Common myeloid progenitor, CD34-positive (primary cell): ENCODE measurements around the gene DMWD.
"Not testable (repeated sequence)": the region's sequence is repeated elsewhere in the genome, so short reads cannot be mapped to it uniquely, and the experiment has no call there.

Source experiments
- CTCF ChIA-PET: fragments of 350-600 bp; sonication (Branson Sonifier 250); formaldehyde crosslinking; loops from one replicate; lab custom pipeline; 2021; ENCODE audit warnings: antibody characterized with exemption; lab: Charles Lee
- POLR2A ChIA-PET: fragments of 350-600 bp; sonication (Branson Sonifier 250); formaldehyde crosslinking; loops from one replicate; lab custom pipeline; 2021; ENCODE audit warnings: antibody characterized with exemption; lab: Charles Lee
- DNase-seq, 3 donors: peaks; one replicate each; pipeline versions ENCODE4 v3.0.0 to v3.0.0-alpha.2; 2013
- H3K27ac ChIP-seq, 2 experiments: 1 replicate in 1 of 2; 2 replicates in 1 of 2; pipeline ENCODE4 v1.7.0; 2013; ENCODE audit warnings: inconsistent platforms in 2 of 2, low read length in 2 of 2, mild to moderate bottlenecking in 2 of 2, low read depth in 1 of 2, moderate library complexity in 1 of 2; ENCODE audit not compliant: severe bottlenecking in 2 of 2, insufficient read depth in 1 of 2, poor library complexity in 1 of 2
- H3K27me3 ChIP-seq, 5 experiments: replicated peaks in 2 of 5; 1 replicate in 3 of 5; 2 replicates in 2 of 5; pipeline versions ENCODE4 v1.6.1 to v1.7.0; 2013; ENCODE audit warnings: low read length in 4 of 5, mild to moderate bottlenecking in 2 of 5, moderate library complexity in 2 of 5, inconsistent platforms in 1 of 5; ENCODE audit not compliant: insufficient read depth in 5 of 5, control insufficient read depth in 4 of 5
- H3K36me3 ChIP-seq, 4 experiments: 1 replicate in 2 of 4; 2 replicates in 2 of 4; pipeline versions ENCODE4 v1.6.1 to v1.7.0; 2013; ENCODE audit warnings: low read length in 3 of 4, control low read depth in 1 of 4, mild to moderate bottlenecking in 1 of 4; ENCODE audit not compliant: control insufficient read depth in 4 of 4, insufficient read depth in 4 of 4
- H3K4me1 ChIP-seq, 4 experiments: 1 replicate in 3 of 4; 2 replicates in 1 of 4; pipeline versions ENCODE4 v1.6.1 to v1.7.1; 2013; ENCODE audit warnings: low read length in 3 of 4, mild to moderate bottlenecking in 3 of 4, control low read depth in 1 of 4, inconsistent platforms in 1 of 4, moderate library complexity in 1 of 4; ENCODE audit not compliant: control insufficient read depth in 4 of 4, insufficient read depth in 4 of 4; ENCODE audit errors: control extremely low read depth in 1 of 4
- H3K4me3 ChIP-seq, 7 experiments: 1 replicate in 4 of 7; 2 replicates in 3 of 7; pipeline versions ENCODE4 v1.5.1 to v1.7.0; 2013; ENCODE audit warnings: mild to moderate bottlenecking in 7 of 7, low read length in 6 of 7, moderate library complexity in 6 of 7, inconsistent platforms in 2 of 7, low read depth in 2 of 7, control low read depth in 1 of 7; ENCODE audit not compliant: insufficient read depth in 4 of 7, control insufficient read depth in 1 of 7; ENCODE audit errors: extremely low read depth in 1 of 7
- H3K9me3 ChIP-seq, 5 experiments: 1 replicate in 4 of 5; 2 replicates in 1 of 5; pipeline versions ENCODE4 v1.6.1 to v1.7.1; 2013; ENCODE audit warnings: low read length in 4 of 5, mild to moderate bottlenecking in 2 of 5, inconsistent platforms in 1 of 5, low read depth in 1 of 5, moderate library complexity in 1 of 5; ENCODE audit not compliant: control insufficient read depth in 4 of 5, insufficient read depth in 2 of 5; ENCODE audit errors: control extremely low read depth in 1 of 5
- WGBS: methylation state at CpG from one replicate; pipeline ENCODE4 v1.1.5; 2013; ENCODE audit not compliant: insufficient coverage; 5-methylcytosine and 5-hydroxymethylcytosine counted together

DMWD gene

DNA sequence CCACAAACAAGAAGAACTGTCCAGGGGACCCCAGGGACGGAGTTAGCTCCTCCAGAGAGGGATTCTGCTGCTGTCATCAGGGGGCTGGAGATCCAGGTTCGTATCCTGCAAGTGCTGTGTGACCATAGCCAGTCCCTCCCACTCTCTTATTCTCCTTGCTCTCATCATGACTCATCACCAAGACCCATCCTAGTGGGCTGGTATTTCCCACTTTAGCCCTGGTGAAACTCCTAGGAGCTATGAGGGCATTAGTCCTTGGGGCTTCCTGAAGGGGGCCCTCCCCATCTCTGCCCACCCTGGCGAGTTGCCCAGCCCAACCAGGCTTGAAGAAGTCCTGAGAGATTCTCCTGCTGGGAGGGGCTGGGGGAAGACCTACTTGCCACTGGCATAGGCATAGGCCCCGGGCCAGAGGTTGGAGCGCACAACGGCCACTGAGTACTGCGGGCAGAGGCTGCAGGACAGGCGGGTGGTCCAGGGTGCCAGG, 7.5 kb upstream of the DMWD start:
- Histone ChIP-seq H3K9me3 (no peaks in the 10 kb centered on the region), H3K4me3 (no peak overlapping the region), H3K36me3 (no peaks in the 10 kb centered on the region), H3K27ac (no peak overlapping the region), H3K4me1 (peaks cover 0 to 9% (median under 1%) of the 10 kb centered on the region in 4 experiments), H3K27me3 (peaks cover 0 to 43% (median 14%) of the 10 kb centered on the region in 5 experiments)
- ChIA-PET CTCF (interaction anchor here (1.0 to 15.0 kb wide), 8 partner anchors 10 to 45 kb away, joined by 3 to 138 read pairs (median 7); partner anchors contain the start of genes DMPK, RSPH6A and SIX5), POLR2A (interaction anchor here (0.7 to 2.6 kb wide), 2 partner anchors 15 to 30 kb away, joined by 4 to 13 read pairs; partner anchors contain the start of genes RSPH6A and SIX5)
- no peak for DNase-seq
- WGBS: 94% methylated on average over 8 of the region's 8 CpGs

DNA sequence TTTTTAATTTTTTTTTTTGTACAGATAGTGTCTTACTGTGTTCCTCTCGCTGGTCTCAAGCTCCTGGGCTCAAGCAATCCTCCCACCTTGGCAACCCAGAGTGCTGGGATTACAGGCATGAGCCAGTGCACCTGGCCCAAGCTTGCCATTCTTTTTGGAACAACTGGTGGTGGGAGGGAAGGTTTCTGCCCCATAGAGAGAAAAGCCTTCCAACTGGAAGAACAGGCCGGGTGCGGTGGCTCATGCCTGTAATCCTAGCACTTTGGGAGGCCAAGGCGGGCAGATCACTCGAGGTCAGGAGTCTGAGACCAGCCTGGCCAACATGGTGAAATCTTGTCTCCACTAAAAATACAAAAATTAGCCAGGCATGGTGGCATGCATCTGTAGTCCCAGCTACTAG, 6.9 kb upstream of the DMWD start:
- not testable (repeated sequence) for H3K36me3 ChIP-seq, H3K4me3 ChIP-seq, H3K9me3 ChIP-seq, H3K27ac ChIP-seq, H3K4me1 ChIP-seq, DNase-seq
- peaks cover 0 to 49% (median 16%) of the 10 kb centered on the region in 5 experiments for H3K27me3 ChIP-seq
- 100% methylated on average over 4 of the region's 5 CpGs for WGBS
- ChIA-PET CTCF (interaction anchor here (1.0 to 15.0 kb wide), 9 partner anchors 10 to 95 kb away, joined by 3 to 138 read pairs (median 7); partner anchors contain the start of genes DMPK, RSPH6A and SIX5), POLR2A (interaction anchor here (0.7 to 2.6 kb wide), 3 partner anchors 15 to 30 kb away, joined by 3 to 13 read pairs (median 4); partner anchors contain the start of genes RSPH6A and SIX5)

DNA sequence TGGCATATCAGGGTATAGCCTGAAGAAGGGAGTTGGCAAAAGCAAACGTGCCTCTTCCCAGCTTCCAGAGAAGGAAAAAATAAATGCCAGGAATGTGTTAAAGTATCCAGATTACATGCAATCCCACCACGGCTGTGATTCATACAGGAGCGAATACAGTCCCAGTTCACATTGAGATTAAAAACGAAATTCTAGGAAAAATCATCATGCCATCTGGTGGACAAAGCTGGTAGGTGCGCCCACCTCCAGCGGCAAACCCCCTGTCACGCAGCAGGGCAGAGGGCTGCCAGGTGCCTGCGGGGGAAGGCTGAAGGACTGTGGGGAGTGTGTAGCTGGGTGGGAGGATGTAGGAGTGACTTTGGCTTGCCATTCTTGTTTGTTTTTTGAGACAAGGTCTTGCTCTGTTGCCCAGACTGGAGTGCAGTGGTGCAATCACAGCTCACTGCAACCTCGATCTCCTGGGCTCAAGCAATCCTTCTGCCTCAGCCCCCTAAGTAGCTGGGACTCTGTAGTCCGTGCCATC, 6.4 kb upstream of the DMWD start:
- 0% methylated on average over 6 of the region's 10 CpGs for WGBS
- no peak overlapping the region for H3K27ac ChIP-seq
- H3K36me3 ChIP-seq: no peaks in the 10 kb centered on the region
- no peak overlapping the region for H3K4me3 ChIP-seq
- H3K27me3 ChIP-seq: peaks cover 0 to 50% (median 15%) of the 10 kb centered on the region in 5 experiments
- CTCF ChIA-PET: interaction anchor here (1.0 to 15.0 kb wide), 9 partner anchors 9 to 96 kb away, joined by 3 to 138 read pairs (median 7); partner anchors contain the start of genes DMPK, RSPH6A and SIX5
- DNase-seq: peak; percentile 65 to 77 (median 77)
- POLR2A ChIA-PET: interaction anchor here (0.7 to 2.6 kb wide), 3 partner anchors 16 to 29 kb away, joined by 3 to 13 read pairs (median 4); partner anchors contain the start of genes RSPH6A and SIX5
- no peaks in the 10 kb centered on the region for H3K9me3 ChIP-seq
- H3K4me1 ChIP-seq: peaks cover 0 to 9% (median 1%) of the 10 kb centered on the region in 4 experiments

GRCh38 chr19:45794627-45795026, 2.0 kb upstream of the DMWD start:
- H3K27ac ChIP-seq: no peak overlapping the region

GRCh38 chr19:45793876-45794275, 1.2 kb upstream of the DMWD start:
- 83% methylated on average over 2 of the region's 6 CpGs for WGBS
- H3K36me3 ChIP-seq: peaks cover 0 to 3% (median 0%) of the 10 kb centered on the region in 4 experiments

More at GRCh38 chr19:45794627-45795026, 2.0 kb upstream of the DMWD start:
- DNase-seq: no peak
- CTCF ChIA-PET: interaction anchor here (1.2 to 15.0 kb wide), 4 partner anchors 9 to 23 kb away, joined by 3 to 138 read pairs (median 28); partner anchors contain the start of genes RSPH6A and SIX5
- WGBS: 79% methylated on average over 2 of the region's 2 CpGs
- Histone ChIP-seq H3K9me3 (no peaks in the 10 kb centered on the region), H3K36me3 (no peaks in the 10 kb centered on the region), H3K4me3 (no peak overlapping the region), H3K4me1 (peaks cover 4 to 34% (median 32%) of the 10 kb centered on the region in 4 experiments), H3K27me3 (peaks cover 0 to 52% (median 22%) of the 10 kb centered on the region in 5 experiments)
- POLR2A ChIA-PET: no interaction called here

GRCh38 chr19:45793178-45793564, 526 bp upstream of the DMWD start:
- Histone ChIP-seq H3K4me1 (peaks cover 4 to 34% (median 30%) of the 10 kb centered on the region in 4 experiments), H3K27me3 (peaks cover 0 to 66% (median 29%) of the 10 kb centered on the region in 5 experiments), H3K36me3 (peaks cover 0 to 3% (median 0%) of the 10 kb centered on the region in 4 experiments), H3K9me3 (no peaks in the 10 kb centered on the region), H3K4me3 (peak overlapping the region in 6 of 7 experiments; percentile 19 to 77 (median 58)), H3K27ac (no peak overlapping the region)
- ChIA-PET POLR2A (interaction anchor here (0.6 kb wide), 1 partner anchor 217 kb away, joined by 4 read pairs; no protein-coding TSS in a partner anchor), CTCF (interaction anchor here (1.1 to 15.0 kb wide), 2 partner anchors 22 to 25 kb away, joined by 4 to 138 read pairs; partner anchors contain the start of gene SIX5)
- 61% methylated on average over 2 of the region's 3 CpGs for WGBS
- no peak for DNase-seq

More at GRCh38 chr19:45793876-45794275, 1.2 kb upstream of the DMWD start:
- ChIA-PET CTCF (interaction anchor here (2.0 to 15.0 kb wide), 2 partner anchors 15 to 22 kb away, joined by 5 to 138 read pairs; partner anchors contain the start of gene SIX5), POLR2A (interaction anchor here (0.7 kb wide), 1 partner anchor 11 kb away, joined by 3 read pairs; no protein-coding TSS in a partner anchor)
- Histone ChIP-seq H3K4me1 (peaks cover 4 to 34% (median 30%) of the 10 kb centered on the region in 4 experiments), H3K4me3 (no peak overlapping the region), H3K9me3 (no peaks in the 10 kb centered on the region), H3K27me3 (peaks cover 0 to 59% (median 29%) of the 10 kb centered on the region in 5 experiments), H3K27ac (no peak overlapping the region)
- DNase-seq: no peak
